ENCODE data around the gene PRAMEF5.
"Not testable (repeated sequence)": the region's sequence is repeated elsewhere in the genome, so short reads cannot be mapped to it uniquely, and the experiment has no call there.

Gene PRAMEF5

GRCh38 chr1:13253898-13254297 is at the start of gene PRAMEF5:
TSS of gene PRAMEF5 (plus strand) at chr1:13254198. CDS start at chr1:13259269, 5,071 bp downstream.
- DNase-seq (ENCODE audit: low spot score): not testable (repeated sequence)

- DNase-seq (ENCODE audit: low spot score): not testable (repeated sequence)
These were observed 45.3 kb upstream of the PRAMEF5 start for GRCh38 chr1:13208712-13209111.

- not testable (repeated sequence) for DNase-seq (ENCODE audit: low spot score)
These were observed 37.4 kb upstream of the PRAMEF5 start for GRCh38 chr1:13216619-13217018.

GRCh38 chr1:13219203-13219602 is 34.8 kb upstream of the PRAMEF5 start:
- DNase-seq (ENCODE audit: low spot score): not testable (repeated sequence)

- DNase-seq (ENCODE audit: low spot score): not testable (repeated sequence)
These were observed 31.2 kb upstream of the PRAMEF5 start for GRCh38 chr1:13222788-13223187.

- no peak for DNase-seq (ENCODE audit: low spot score)
These were observed 29.4 kb upstream of the PRAMEF5 start for GRCh38 chr1:13224480-13225060.

GRCh38 chr1:13225675-13226204 is 28.3 kb upstream of the PRAMEF5 start, which contains the start of gene PRAMEF18:
TSS of gene PRAMEF18 (minus strand) at chr1:13226154. CDS start at chr1:13226106, 48 bp downstream.
- not testable (repeated sequence) for DNase-seq (ENCODE audit: low spot score)

- not testable (repeated sequence) for DNase-seq (ENCODE audit: low spot score)
These were observed 26.5 kb upstream of the PRAMEF5 start for GRCh38 chr1:13227271-13228055.

GRCh38 chr1:13228343-13228781 is 25.6 kb upstream of the PRAMEF5 start:
- no peak for DNase-seq (ENCODE audit: low spot score)

GRCh38 chr1:13230096-13230495 is 23.9 kb upstream of the PRAMEF5 start:
- DNase-seq (ENCODE audit: low spot score): not testable (repeated sequence)

GRCh38 chr1:13230601-13231000 is 23.4 kb upstream of the PRAMEF5 start:
- not testable (repeated sequence) for DNase-seq (ENCODE audit: low spot score)

GRCh38 chr1:13231061-13231750 is 22.8 kb upstream of the PRAMEF5 start:
- not testable (repeated sequence) for DNase-seq (ENCODE audit: low spot score)

- not testable (repeated sequence) for DNase-seq (ENCODE audit: low spot score)
These were observed 21.9 kb upstream of the PRAMEF5 start for GRCh38 chr1:13232056-13232455.

- DNase-seq (ENCODE audit: low spot score): not testable (repeated sequence)
These were observed 19.9 kb upstream of the PRAMEF5 start for GRCh38 chr1:13234057-13234456.

- not testable (repeated sequence) for DNase-seq (ENCODE audit: low spot score)
These were observed 16.4 kb upstream of the PRAMEF5 start for GRCh38 chr1:13237572-13237971.

- DNase-seq (ENCODE audit: low spot score): not testable (repeated sequence)
These were observed 14.4 kb upstream of the PRAMEF5 start for GRCh38 chr1:13239633-13240032.

GRCh38 chr1:13243536-13244263 is 10.3 kb upstream of the PRAMEF5 start:
- not testable (repeated sequence) for DNase-seq (ENCODE audit: low spot score)

- not testable (repeated sequence) for DNase-seq (ENCODE audit: low spot score)
These were observed 8.0 kb upstream of the PRAMEF5 start for GRCh38 chr1:13245841-13246553.

- DNase-seq (ENCODE audit: low spot score): not testable (repeated sequence)
These were observed 7.5 kb upstream of the PRAMEF5 start for GRCh38 chr1:13246554-13246871.

GRCh38 chr1:13247122-13247521 is 6.9 kb upstream of the PRAMEF5 start:
- not testable (repeated sequence) for DNase-seq (ENCODE audit: low spot score)

- DNase-seq (ENCODE audit: low spot score): not testable (repeated sequence)
These were observed 11.1 kb downstream of the PRAMEF5 start for GRCh38 chr1:13265124-13265523.

Data from AG08395 (cell line).